ENCODE measurements around the gene SCGB3A1. TPM values are rescaled to one million over a fixed set of nuclear protein-coding genes. Genes with fewer than 3 reads are reported as not detected.

The SCGB3A1 gene
- total RNA-seq, 1 experiment from 2014 or later, result not detected

GRCh38 chr5:180625791-180626660 is 34.7 kb upstream of the SCGB3A1 start:
- no peak for DNase-seq (ENCODE audit: low read depth)

GRCh38 chr5:180625125-180625790 is 34.0 kb upstream of the SCGB3A1 start:
- DNase-seq (ENCODE audit: low read depth), result no peak

- no peak for DNase-seq (ENCODE audit: low read depth)
Observed at GRCh38 chr5:180624587-180624986, 33.3 kb upstream of the SCGB3A1 start.

- no peak for DNase-seq (ENCODE audit: low read depth)
Observed at GRCh38 chr5:180623844-180624243, 32.5 kb upstream of the SCGB3A1 start.

- DNase-seq (ENCODE audit: low read depth), result no peak
Observed at GRCh38 chr5:180623411-180623834, 32.1 kb upstream of the SCGB3A1 start.

- no peak for DNase-seq (ENCODE audit: low read depth)
Observed at GRCh38 chr5:180622910-180623309, 31.6 kb upstream of the SCGB3A1 start.

GRCh38 chr5:180621311-180621710 is 30.0 kb upstream of the SCGB3A1 start:
- no peak for DNase-seq (ENCODE audit: low read depth)

- DNase-seq (ENCODE audit: low read depth), result no peak
Observed at GRCh38 chr5:180620014-180620413, 28.7 kb upstream of the SCGB3A1 start.

- DNase-seq (ENCODE audit: low read depth), result no peak
Observed at GRCh38 chr5:180619563-180619915, 28.2 kb upstream of the SCGB3A1 start.

GRCh38 chr5:180618829-180619562 is 27.7 kb upstream of the SCGB3A1 start:
- peak; percentile 86 for DNase-seq (ENCODE audit: low read depth)

GRCh38 chr5:180618487-180618828 is 27.2 kb upstream of the SCGB3A1 start:
- DNase-seq (ENCODE audit: low read depth), result no peak

- no peak for DNase-seq (ENCODE audit: low read depth)
Observed at GRCh38 chr5:180613814-180614188, 22.5 kb upstream of the SCGB3A1 start.

- no peak for DNase-seq (ENCODE audit: low read depth)
Observed at GRCh38 chr5:180613188-180613813, 22.0 kb upstream of the SCGB3A1 start.

- no peak for DNase-seq (ENCODE audit: low read depth)
Observed at GRCh38 chr5:180612683-180613082, 21.4 kb upstream of the SCGB3A1 start.

GRCh38 chr5:180611140-180611850 is 20.0 kb upstream of the SCGB3A1 start:
- DNase-seq (ENCODE audit: low read depth), result peak; percentile 82

- no peak for DNase-seq (ENCODE audit: low read depth)
Observed at GRCh38 chr5:180609817-180610550, 18.7 kb upstream of the SCGB3A1 start.

GRCh38 chr5:180609386-180609785 is 18.1 kb upstream of the SCGB3A1 start:
- DNase-seq (ENCODE audit: low read depth), result no peak

GRCh38 chr5:180608572-180609310 is 17.4 kb upstream of the SCGB3A1 start:
- no peak for DNase-seq (ENCODE audit: low read depth)

GRCh38 chr5:180607861-180608571 is 16.7 kb upstream of the SCGB3A1 start:
- DNase-seq (ENCODE audit: low read depth), result no peak
